Testis (tissue), 2 donors: Measurements from ENCODE around the gene ACOT13.
"Not testable (repeated sequence)": the region's sequence is repeated elsewhere in the genome, so short reads cannot be mapped to it uniquely, and the experiment has no call there.

Experiments
- CTCF ChIP-seq, 3 experiments: fragments of 450-650 bp in 2 of 3; fragments of 200-600 bp in 1 of 3; sonication (generic) in 1 of 3; IDR thresholded peaks; one replicate each; pipeline ENCODE4 v1.5.1; 2016 to 2019; ENCODE audit warnings: antibody characterized with exemption in 3 of 3, mild to moderate bottlenecking in 2 of 3, moderate library complexity in 1 of 3
- POLR2A ChIP-seq: fragments of 450-650 bp; IDR thresholded peaks from one replicate; pipeline ENCODE4 v1.6.1; 2017; ENCODE audit warnings: antibody characterized with exemption, mild to moderate bottlenecking, moderate library complexity

GRCh38 chr6:24750878-24751277 is 84.0 kb downstream of the ACOT13 start:
- TF ChIP-seq POLR2A; CTCF (IDR thresholded peaks at IDR 0.05): not testable (repeated sequence)
